ENCODE measurements around the gene OR2V2. TPM values are rescaled to one million over a fixed set of nuclear protein-coding genes. Genes with fewer than 3 reads are reported as not detected.

The OR2V2 gene
- total RNA-seq, 1 experiment from 2014 or later, result not detected

DNA sequence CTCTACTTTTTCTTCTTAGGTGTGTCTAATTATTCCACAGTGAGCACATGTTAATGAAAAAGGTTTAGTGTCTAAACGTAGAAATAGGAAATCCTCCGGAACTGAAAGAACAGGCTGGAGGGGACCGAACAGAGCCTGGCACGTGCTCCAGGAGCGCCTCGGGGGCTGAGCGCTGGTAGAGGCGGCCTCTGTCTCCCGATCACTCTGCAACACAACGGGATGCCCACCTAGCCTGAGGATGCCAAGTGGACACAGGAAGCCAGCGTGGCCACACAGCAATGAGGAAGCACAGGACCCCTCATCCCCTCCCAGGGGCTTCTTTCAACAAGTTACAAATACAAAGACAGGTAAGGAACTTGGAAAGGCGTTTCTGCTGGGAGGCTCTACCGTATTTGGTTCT is 38.2 kb downstream of the OR2V2 start:
- H3K9me3 ChIP-seq (ENCODE audit: control insufficient read depth, low read depth, low read length), result no peaks in the 10 kb centered on the region
- no peak overlapping the region for H2BK120ac ChIP-seq (ENCODE audit: low read depth, low read length, poor library complexity, severe bottlenecking)
- H3K18ac ChIP-seq (ENCODE audit: insufficient read length, low read depth, low read length), result no peak overlapping the region
- H3K9me3 Mint-ChIP-seq, result peaks cover 16 to 23% of the 10 kb centered on the region in 2 experiments
- no peak overlapping the region for H2BK15ac ChIP-seq (ENCODE audit: low read depth, low read length)
- no peak overlapping the region for H3K23ac ChIP-seq (ENCODE audit: insufficient read length, low read depth, low read length)
- no peaks in the 10 kb centered on the region for H3K79me2 ChIP-seq (ENCODE audit: insufficient read depth, low read length)
- no peak overlapping the region for H2AK5ac ChIP-seq (ENCODE audit: insufficient read length, low read length)
- no peak overlapping the region for H2BK20ac ChIP-seq (ENCODE audit: low read depth, low read length, poor library complexity, severe bottlenecking)
- peaks cover 25% of the 10 kb centered on the region for H3K23me2 ChIP-seq (ENCODE audit: insufficient read length, low read depth, low read length, poor library complexity, severe bottlenecking)
- H4K91ac ChIP-seq (ENCODE audit: insufficient read length, low read depth, low read length), result no peak overlapping the region
- no peaks in the 10 kb centered on the region for H3K79me1 ChIP-seq (ENCODE audit: insufficient read depth, low read depth, low read length, poor library complexity, severe bottlenecking)
- peak overlapping the region in 1 of 2 experiments; percentile 33; a peak in 2 of 5 replicates for H3K4me3 Mint-ChIP-seq
- peaks cover 32% of the 10 kb centered on the region for H3K27me3 Mint-ChIP-seq (ENCODE audit: low read depth)
- no peak overlapping the region for H3K4ac ChIP-seq (ENCODE audit: low read depth, low read length)
- no peak overlapping the region for H4K8ac ChIP-seq (replicated peaks; ENCODE audit: insufficient read length, low read depth, low read length)
- H3K27me3 ChIP-seq (ENCODE audit: insufficient read depth, low read length), result peaks cover 11% of the 10 kb centered on the region
- H4K5ac ChIP-seq (ENCODE audit: insufficient read length, low read depth, low read length), result no peak overlapping the region
- no peak overlapping the region for H3K27ac ChIP-seq (ENCODE audit: insufficient read length, low read depth, low read length)
- WGBS (ENCODE audit: extremely low coverage, insufficient read length, low lambda C conversion rate), result no CpG with 5 or more reads among the region's 13 CpGs
- H2BK12ac ChIP-seq (ENCODE audit: insufficient read length, low read depth, low read length), result no peak overlapping the region
- no peak overlapping the region for H3K4me2 ChIP-seq (ENCODE audit: insufficient read depth, insufficient read length, low read length)
- TF ChIP-seq, protein P1, sequence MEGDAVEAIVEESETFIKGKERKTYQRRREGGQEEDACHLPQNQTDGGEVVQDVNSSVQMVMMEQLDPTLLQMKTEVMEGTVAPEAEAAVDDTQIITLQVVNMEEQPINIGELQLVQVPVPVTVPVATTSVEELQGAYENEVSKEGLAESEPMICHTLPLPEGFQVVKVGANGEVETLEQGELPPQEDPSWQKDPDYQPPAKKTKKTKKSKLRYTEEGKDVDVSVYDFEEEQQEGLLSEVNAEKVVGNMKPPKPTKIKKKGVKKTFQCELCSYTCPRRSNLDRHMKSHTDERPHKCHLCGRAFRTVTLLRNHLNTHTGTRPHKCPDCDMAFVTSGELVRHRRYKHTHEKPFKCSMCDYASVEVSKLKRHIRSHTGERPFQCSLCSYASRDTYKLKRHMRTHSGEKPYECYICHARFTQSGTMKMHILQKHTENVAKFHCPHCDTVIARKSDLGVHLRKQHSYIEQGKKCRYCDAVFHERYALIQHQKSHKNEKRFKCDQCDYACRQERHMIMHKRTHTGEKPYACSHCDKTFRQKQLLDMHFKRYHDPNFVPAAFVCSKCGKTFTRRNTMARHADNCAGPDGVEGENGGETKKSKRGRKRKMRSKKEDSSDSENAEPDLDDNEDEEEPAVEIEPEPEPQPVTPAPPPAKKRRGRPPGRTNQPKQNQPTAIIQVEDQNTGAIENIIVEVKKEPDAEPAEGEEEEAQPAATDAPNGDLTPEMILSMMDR (conservative IDR thresholded peaks at IDR 0.05), result no peak
- no peaks in the 10 kb centered on the region for H3K4me1 ChIP-seq (ENCODE audit: insufficient read depth, low read length)
- H2AFZ ChIP-seq (ENCODE audit: low read length), result no peak overlapping the region
- no peak for DNase-seq
- H3K36me3 Mint-ChIP-seq (ENCODE audit: insufficient read depth in 1 of 3, low read depth in 3 of 3), result peaks cover 0 to 4% (median 2%) of the 10 kb centered on the region in 3 experiments; a peak in 3 of 7 replicates
- no peak overlapping the region for H3K56ac ChIP-seq (ENCODE audit: insufficient read length, low read depth, low read length)
- no peak overlapping the region for H2BK5ac ChIP-seq (ENCODE audit: insufficient read length, low read length)
- H3K14ac ChIP-seq (ENCODE audit: insufficient read depth, low read length), result no peak overlapping the region
- H3K9ac ChIP-seq (ENCODE audit: extremely low read depth, insufficient read length, low read length), result no peak overlapping the region
- H3T11ph ChIP-seq (ENCODE audit: low read length), result no peak overlapping the region
- H3K4me1 Mint-ChIP-seq, result peaks cover 18 to 27% of the 10 kb centered on the region in 2 experiments
- H3K27ac Mint-ChIP-seq, result no peak overlapping the region
- no peaks in the 10 kb centered on the region for H4K20me1 ChIP-seq (ENCODE audit: control insufficient read depth, insufficient read depth, insufficient read length)

Data from H9 (cell line).